OCI-M1 (cell line): Measurements from ENCODE around the gene KRT8.
"Not testable (repeated sequence)": the region's sequence is repeated elsewhere in the genome, so short reads cannot be mapped to it uniquely, and the experiment has no call there.

Experiments used
- DNase-seq: peaks from one replicate; lab custom pipeline; 2025; lab: John Stamatoyannopoulos, UW

KRT8 gene

GRCh38 chr12:52874573-52875435 is 30.1 kb downstream of the KRT8 start:
- no peak for DNase-seq

DNA sequence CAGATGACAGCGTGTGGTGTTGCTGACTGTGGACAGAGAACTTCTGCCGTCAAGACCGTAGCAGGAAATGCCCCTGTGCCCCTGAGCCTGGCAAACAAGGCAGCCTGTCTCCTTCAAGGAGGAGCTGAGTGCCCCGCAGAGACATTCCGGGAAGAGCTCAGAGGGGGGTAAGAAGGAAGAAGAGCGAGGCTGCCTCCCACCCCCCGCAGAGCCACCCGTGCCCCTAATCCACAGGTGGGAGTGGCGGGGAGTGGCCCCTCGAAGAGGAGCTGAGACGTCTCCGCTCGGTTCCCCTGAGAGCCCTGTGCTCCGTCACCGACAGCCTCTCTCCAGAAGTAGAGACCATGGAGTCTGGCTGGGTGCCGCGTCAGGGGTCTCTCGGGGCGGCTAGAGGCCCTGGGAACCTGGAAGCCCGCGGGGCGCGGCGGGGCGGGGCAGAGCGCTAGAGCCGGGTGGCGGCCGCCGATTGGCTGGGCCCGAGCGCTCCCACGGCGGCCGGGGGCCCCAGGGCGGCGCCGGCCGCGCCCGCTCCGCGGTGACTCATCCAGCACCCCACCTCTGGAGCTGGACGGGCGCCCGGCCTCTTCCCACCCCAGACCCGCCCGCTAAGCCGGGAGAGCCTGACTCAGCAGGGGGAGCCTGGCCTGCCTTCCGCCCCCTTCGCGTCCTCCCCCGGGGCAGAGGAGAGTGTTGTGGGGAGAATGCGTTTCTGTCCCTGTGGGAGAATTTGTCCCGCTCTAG is 30.9 kb downstream of the KRT8 start:
- DNase-seq: peak; percentile 70

DNA sequence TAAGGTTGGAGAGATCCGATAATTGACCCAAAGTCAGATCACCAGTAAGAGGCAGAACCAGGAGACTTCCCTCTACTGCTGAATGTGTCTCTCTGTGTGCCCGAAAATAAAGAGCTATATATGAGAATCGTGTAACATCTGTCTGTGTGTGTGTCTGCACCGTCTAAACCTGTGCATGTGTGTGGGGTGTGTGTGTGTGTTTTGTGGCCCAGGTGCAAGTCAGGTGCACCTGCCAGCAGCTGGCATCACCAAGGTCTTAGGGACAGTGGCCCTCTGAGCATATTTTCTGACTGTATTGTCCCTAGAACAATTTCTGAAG is 31.4 kb downstream of the KRT8 start:
- no peak for DNase-seq

- DNase-seq: no peak
Measured at GRCh38 chr12:52872644-52873389, 32.1 kb downstream of the KRT8 start.

- DNase-seq: no peak
Measured at GRCh38 chr12:52871291-52872039, 33.4 kb downstream of the KRT8 start.

- peak; percentile 78 for DNase-seq
Measured at GRCh38 chr12:52870361-52871290, 34.2 kb downstream of the KRT8 start.

DNA sequence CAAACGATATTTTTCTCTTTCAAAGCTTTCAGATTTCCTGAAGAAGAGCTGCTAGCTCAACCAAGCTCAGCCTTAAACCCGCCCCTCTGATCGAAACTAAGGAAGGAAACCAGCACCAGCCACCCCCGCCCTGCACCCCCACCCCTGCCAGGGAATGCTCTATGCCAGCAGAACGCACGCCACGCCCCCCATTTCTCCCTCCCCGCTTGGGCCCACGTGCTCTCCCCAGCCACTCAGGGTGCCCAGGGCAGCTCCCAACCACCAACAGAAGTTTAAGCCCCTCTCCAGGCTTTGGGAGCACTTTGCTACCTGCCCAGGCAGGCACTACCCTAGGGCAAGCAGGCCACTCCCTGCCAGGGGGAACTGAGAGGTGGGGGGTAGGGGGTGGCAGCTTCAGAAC is 37.2 kb downstream of the KRT8 start:
- no peak for DNase-seq

DNA sequence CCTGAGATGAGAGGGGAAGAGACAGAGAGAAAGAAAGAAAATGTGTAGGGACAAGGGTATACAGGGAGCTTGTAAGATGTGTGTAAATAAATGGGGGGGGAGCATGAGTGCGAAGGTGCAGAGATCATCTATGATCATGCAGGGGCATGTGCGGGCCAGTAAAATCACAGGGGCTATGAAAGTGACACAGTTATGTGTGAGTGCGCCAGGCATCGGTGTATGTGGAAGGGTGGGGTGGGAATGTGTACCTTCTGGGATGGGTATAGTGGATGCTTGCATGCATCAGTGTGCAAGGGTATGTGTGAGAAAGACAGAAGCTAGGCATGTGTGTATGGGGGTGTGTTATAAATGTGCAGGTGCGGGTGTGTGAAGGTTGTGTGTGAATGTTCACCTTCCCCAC is 37.7 kb downstream of the KRT8 start:
- no peak for DNase-seq

DNA sequence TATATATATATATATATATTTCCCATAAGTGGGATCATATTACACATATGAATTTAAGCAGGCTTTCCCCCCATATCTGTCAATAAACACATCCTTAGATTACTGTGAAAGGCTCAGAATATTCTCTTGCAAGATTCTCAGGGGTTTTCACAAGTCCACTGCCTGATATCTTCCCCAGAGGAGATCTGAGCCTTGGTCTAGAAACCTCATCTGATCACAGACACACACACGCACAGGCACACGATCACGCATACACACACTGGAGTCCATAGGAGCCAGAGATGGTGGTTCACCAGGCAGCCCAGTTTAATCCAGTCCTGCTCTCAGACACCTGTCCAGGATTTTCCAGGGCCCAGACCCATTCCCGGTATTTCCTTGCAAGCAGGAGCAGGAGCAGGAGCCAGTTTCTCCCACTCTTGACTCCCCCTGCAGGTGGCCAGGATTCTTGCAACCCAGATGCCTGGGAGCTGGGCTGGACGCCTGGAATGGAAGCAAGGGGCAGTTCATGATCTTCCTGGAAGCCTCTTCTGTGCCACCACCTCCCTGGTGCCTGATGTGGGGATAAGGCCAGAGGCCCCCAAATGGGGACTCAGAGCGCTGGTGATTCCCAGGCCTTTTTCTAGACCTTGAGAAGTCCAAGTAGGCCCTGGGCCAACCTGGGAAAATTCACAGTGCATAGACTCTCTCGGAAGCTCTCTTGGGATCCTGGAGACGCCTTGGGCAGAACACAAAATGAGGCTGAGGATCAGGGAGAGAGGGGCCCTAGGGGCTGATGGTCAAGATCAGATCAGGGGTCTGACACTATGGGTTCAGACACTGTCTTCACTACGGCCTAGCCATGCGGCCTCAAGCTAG is 39.6 kb downstream of the KRT8 start:
- DNase-seq: peak; percentile 70

GRCh38 chr12:52862023-52862422 is 42.9 kb downstream of the KRT8 start:
- DNase-seq: no peak

DNA sequence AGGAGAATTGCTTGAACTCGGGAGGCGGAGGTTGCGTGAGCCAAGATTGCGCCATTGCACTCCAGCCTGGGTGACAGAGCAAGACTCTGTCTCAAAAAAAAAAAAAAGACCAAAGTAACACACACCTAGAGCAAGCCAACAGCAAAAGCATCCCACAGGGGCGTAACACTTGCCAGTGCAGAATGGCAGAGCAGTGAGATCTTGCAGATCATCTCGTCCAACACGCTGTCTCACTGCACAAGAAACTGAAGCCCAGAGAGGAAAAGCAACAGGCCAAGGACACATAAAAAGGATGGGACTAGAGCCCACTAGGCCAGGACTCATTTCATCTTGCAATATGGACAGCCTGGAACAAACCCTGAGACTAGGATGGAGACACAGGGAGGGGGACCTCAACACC is 43.4 kb downstream of the KRT8 start:
- no peak for DNase-seq

DNA sequence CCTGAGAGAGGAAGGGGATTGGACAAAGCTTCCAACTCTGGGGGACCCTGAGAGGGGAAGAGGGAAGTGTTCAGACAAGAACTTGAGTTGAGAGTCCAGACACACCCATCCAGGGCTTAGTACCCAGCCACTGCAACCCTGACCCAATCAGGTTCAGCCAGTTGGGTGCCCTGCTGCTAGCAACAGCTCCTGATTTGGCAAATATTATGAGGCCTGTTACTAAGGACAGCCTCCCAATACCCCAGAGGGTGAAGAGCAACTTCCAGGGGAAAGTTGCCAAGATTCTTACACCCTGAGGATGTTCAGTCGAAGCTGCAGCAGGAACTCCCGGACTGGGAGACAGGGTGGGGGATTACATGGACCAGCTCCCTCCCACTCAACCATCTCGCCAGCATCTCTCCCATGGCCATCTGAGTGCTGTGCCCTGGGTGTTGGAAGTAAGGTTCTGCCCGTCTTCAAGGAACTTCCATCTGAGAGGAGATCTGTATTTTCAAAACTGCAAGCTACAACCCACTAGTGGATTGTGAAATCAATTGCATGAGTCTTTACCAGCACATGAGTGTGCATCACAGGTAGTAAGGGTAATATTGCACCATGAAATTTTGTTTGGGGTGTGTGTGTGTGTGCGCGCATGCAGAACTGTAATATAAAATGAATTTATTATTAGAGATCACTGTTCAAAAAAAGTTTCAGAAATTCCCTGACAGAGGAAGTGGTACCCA is 44.6 kb downstream of the KRT8 start:
- no peak for DNase-seq

DNA sequence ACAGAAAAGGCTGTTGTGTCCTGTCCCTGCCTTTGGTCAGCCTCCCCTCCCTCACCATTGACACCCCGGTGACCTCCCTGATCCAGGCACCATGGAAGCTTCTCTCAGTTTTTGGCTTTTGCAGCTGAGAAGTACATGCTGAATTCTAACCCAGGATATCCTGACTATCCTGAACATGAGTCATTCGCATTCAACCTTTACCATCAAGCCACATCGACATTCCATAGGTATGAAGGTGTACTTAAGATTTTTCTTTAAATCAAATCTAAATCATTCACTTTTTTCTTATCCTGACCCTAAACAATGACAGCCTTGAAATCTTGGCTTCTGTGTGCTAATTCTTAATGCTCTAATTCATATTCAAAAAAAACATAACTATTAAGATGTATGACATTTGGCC is 47.4 kb downstream of the KRT8 start:
- DNase-seq: no peak

- no peak for DNase-seq
Measured at GRCh38 chr12:52856787-52857186, 48.1 kb downstream of the KRT8 start.

DNA sequence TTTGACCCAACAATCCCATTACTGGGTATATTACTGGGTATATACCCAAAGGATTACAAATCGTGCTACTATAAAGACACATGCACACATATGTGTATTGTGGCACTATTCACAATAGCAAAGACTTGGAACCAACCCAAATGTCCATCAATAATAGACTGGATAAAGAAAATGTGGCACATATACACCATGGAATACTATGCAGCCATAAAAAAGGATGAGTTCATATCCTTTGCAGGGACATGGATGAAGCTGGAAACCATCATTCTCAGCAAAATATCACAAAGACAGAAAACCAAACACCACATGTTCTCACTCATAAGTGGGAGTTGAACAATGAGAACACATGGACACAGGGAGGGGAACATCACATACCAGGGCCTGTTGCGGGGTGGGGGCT is 48.8 kb downstream of the KRT8 start:
- not testable (repeated sequence) for DNase-seq

DNA sequence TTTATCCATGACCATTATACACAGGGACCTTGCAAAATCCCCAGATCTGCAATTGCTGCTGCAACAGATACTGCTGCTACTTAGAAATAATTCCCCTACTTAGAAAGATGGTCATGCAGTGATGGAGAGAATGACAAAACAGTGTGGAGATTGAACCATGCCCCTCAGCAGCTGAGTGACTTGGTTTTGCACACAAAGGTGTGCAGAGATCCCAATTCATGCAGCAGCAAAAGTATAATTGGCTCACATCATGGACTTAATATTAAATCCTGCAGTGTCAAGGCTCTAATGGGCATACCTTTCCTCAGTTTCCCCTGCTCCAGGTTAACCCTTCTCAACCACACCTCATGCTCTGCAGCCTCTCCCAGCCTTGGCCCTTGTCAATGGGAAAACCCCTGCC is 53.1 kb downstream of the KRT8 start:
- DNase-seq: no peak

GRCh38 chr12:52850681-52851080 is 54.2 kb downstream of the KRT8 start:
- no peak for DNase-seq

GRCh38 chr12:52849511-52849910 is 55.4 kb downstream of the KRT8 start:
- DNase-seq: no peak

- no peak for DNase-seq
Measured at GRCh38 chr12:52848661-52849255, 56.1 kb downstream of the KRT8 start, which contains the start of gene KRT78. KRT78 (minus strand) TSS chr12:52848994; CDS start chr12:52848930, 64 bp downstream.
